IPS-20b (cell line): ENCODE results near the gene OR51L1.

ENCODE experiments used
- H3K27ac ChIP-seq: one replicate; pipeline ENCODE4 v1.5.1; 2013; ENCODE audit warnings: low read length
- H3K27me3 ChIP-seq: 2 replicates; pipeline ENCODE4 v1.6.1; 2013; ENCODE audit warnings: mild to moderate bottlenecking, low read length, inconsistent platforms; ENCODE audit not compliant: insufficient read depth
- H3K36me3 ChIP-seq: 2 replicates; pipeline ENCODE4 v1.6.1; 2013; ENCODE audit warnings: low read depth, mild to moderate bottlenecking, inconsistent platforms, low read length, moderate library complexity; ENCODE audit not compliant: insufficient read depth
- H3K4me1 ChIP-seq: 2 replicates; pipeline ENCODE4 v1.6.1; 2013; ENCODE audit warnings: mild to moderate bottlenecking, control low read depth, inconsistent platforms, low read length, moderate library complexity; ENCODE audit not compliant: insufficient read depth
- H3K4me3 ChIP-seq: 2 replicates; pipeline ENCODE4 v1.5.1; 2013; ENCODE audit warnings: mild to moderate bottlenecking, low read length, inconsistent platforms
- H3K9ac ChIP-seq: 2 replicates; pipeline ENCODE4 v1.6.1; 2013; ENCODE audit warnings: low read depth, mild to moderate bottlenecking, inconsistent platforms, low read length, moderate library complexity
- H3K9me3 ChIP-seq: 2 replicates; pipeline ENCODE4 v1.6.1; 2013; ENCODE audit warnings: mild to moderate bottlenecking, low read depth, low read length, inconsistent platforms; ENCODE audit not compliant: insufficient read depth

The OR51L1 gene

DNA sequence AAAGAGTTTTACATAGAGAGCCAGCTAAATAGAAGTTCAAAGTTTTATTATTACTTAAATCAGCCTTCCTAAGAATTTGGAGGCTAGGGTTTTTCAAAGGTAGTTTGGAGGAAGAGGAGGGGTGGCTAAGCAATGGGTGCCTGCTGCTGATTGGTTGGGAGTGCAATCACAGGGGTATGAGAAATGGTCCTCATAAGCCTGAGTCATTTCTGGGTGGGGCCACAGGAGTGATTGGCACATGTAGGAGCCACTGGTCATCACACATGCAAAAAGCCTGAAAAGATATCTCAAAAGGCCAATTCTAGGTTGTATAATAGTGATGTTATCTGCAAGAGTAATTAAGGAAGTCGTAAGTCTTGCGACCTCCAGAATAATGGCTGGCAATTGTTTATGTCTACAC lies 12.9 kb downstream of the OR51L1 start:
- Histone ChIP-seq H3K36me3 (no peaks in the 10 kb centered on the region), H3K4me3 (no peak overlapping the region), H3K4me1 (no peaks in the 10 kb centered on the region; the same call in 1 of the 2 replicates), H3K27ac (no peak overlapping the region), H3K27me3 (no peaks in the 10 kb centered on the region), H3K9ac (no peak overlapping the region), H3K9me3 (no peaks in the 10 kb centered on the region)

DNA sequence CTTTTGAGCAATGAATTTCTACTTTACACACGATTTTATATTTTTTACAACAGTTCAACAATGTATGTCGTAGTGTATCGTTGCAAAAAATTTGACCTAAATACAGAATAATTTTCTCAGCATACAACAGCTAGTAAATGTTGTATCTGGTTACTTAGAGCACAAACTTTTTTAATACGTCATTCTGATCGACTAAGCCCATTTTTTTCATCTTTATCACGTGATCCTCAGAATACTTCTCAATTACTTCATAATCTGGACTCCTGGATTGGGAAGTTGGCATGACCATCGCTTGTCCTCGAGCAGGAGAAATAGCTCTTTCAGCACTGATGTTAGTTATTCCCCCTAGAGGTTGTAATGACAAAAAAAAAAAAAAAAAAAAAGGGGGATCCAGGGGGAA lies 16.6 kb downstream of the OR51L1 start:
- Histone ChIP-seq H3K9me3 (no peaks in the 10 kb centered on the region), H3K9ac (no peak overlapping the region), H3K27me3 (no peaks in the 10 kb centered on the region), H3K4me1 (no peaks in the 10 kb centered on the region), H3K27ac (no peak overlapping the region), H3K4me3 (no peak overlapping the region), H3K36me3 (no peaks in the 10 kb centered on the region)

DNA sequence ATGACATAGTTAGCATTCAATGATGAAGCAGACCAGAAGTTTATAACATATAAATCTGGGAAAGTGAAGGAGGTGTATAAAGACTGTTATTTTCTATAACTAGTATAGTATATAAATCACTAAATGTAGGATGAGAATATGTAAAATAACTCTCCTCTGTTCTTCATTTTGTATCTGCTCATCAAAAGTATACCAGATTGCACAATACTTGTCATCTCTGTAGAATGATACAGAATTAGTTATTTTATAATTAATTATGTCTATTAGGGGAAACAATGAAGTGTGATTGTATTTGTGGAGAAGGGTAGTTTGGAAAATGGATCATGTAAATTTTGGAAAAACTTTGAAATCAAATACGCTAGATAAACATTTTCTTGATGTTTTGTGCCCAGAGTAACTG lies 18.4 kb downstream of the OR51L1 start:
- H3K27ac ChIP-seq = no peak overlapping the region
- no peak overlapping the region for H3K4me3 ChIP-seq
- H3K4me1 ChIP-seq = no peaks in the 10 kb centered on the region
- H3K27me3 ChIP-seq = no peaks in the 10 kb centered on the region
- H3K9ac ChIP-seq = no peak overlapping the region
- no peaks in the 10 kb centered on the region for H3K9me3 ChIP-seq
- H3K36me3 ChIP-seq = no peaks in the 10 kb centered on the region

DNA sequence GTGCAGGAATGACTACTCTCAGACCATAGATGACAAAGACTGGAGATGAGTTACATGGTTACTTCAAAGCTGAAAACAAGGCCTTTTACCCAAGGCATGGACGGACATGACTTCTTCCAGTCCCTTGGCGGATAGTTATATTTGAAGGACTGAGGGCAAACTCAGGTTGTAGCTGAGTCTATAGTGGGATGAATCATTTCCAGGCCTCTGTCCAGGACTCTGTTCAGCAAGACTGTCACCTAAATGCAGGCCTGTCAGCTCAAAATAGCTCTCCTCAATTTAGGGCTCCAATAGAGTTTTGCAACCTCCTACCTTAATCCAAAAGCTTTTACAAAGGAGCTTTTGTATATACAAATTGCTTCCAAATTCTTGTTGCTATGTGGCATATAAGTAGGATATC lies 27.3 kb downstream of the OR51L1 start:
- Histone ChIP-seq H3K27me3 (no peaks in the 10 kb centered on the region), H3K9ac (no peak overlapping the region), H3K36me3 (no peaks in the 10 kb centered on the region), H3K4me1 (no peaks in the 10 kb centered on the region), H3K9me3 (peaks cover 12% of the 10 kb centered on the region), H3K27ac (no peak overlapping the region), H3K4me3 (no peak overlapping the region)

DNA sequence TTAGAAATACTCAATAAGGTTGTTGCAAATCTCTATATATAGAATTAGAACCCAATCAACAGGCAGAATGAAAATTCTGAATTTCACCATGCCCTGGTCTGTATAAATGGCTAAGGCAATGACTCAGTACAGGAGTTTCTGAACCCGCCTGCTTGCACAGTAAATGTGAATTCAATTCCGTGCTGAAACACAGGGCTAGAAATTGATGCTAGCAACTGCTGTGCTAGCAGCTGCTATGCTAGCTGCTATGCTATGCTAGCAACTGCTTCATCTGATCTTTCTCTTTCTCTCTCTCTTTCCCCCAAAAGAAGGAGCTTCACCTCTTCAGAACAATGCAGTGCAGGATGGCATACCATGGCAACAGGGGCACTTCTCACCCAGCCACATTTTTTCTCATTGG lies 42.0 kb downstream of the OR51L1 start:
- Histone ChIP-seq H3K9me3 (no peaks in the 10 kb centered on the region), H3K4me3 (no peak overlapping the region), H3K4me1 (no peaks in the 10 kb centered on the region), H3K36me3 (no peaks in the 10 kb centered on the region), H3K27ac (no peak overlapping the region), H3K9ac (no peak overlapping the region), H3K27me3 (no peaks in the 10 kb centered on the region)

DNA sequence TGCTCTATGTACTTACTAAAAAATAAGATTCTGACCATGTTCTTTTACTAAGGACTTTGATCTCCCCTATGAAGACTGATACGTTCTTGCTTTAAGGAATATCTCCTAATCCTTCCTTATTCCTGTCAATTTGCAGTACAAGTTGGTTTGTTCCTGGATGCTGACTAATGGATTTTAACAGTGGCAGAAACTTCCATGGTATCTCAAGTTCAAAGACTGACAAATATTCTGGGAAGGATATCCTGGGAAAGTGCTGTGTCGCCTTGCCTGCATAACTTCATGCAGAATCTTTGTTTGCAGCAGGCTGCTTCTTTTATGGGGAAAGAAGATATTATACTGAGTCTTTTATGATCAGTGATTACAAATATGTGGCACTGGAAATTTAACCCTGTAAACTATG lies 43.3 kb downstream of the OR51L1 start:
- Histone ChIP-seq H3K27me3 (no peaks in the 10 kb centered on the region), H3K27ac (no peak overlapping the region), H3K4me3 (no peak overlapping the region), H3K4me1 (no peaks in the 10 kb centered on the region), H3K36me3 (no peaks in the 10 kb centered on the region), H3K9me3 (no peaks in the 10 kb centered on the region), H3K9ac (no peak overlapping the region)

DNA sequence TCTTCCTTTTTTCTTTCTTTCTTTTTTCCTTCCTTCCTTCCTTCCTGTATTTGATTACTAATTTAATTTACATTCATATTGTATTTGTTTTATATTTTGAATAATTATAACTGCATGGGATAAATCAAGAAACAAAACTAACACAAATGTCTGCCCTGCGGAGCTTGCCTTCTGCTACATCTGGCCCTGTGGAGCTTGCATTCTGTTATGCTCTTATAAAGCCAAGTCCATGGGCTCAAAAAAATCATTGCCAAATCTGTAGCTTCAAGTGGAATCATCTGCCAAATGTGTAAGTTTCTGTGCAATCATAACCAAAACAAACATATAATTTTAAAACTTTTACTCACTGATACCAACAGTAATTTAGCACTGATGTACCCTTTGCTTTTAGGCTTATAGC lies 43.7 kb downstream of the OR51L1 start:
- Histone ChIP-seq H3K27me3 (no peaks in the 10 kb centered on the region), H3K4me1 (no peaks in the 10 kb centered on the region), H3K4me3 (no peak overlapping the region), H3K9ac (no peak overlapping the region), H3K9me3 (no peaks in the 10 kb centered on the region), H3K27ac (no peak overlapping the region), H3K36me3 (no peaks in the 10 kb centered on the region)

DNA sequence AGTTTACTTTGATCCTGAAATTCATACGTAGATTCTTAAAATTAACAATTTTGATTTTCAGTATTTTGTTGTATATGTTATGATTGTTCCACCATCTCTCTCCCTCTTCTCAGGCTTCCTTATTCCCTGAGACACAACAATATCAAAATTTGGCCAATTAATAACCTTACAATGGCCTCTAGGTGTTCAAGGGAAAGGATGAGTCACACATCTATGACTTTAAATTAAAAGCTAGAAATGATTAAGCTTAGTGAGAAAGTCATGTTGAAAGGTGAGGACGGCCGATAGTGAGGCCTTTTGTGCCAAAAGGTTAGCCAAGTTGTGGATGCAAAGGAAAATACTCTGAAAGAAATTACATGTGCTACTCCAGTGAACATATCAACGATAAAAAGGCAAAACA lies 46.2 kb downstream of the OR51L1 start:
- no peaks in the 10 kb centered on the region for H3K9me3 ChIP-seq
- H3K9ac ChIP-seq = no peak overlapping the region
- H3K27me3 ChIP-seq = no peaks in the 10 kb centered on the region
- H3K4me3 ChIP-seq = no peak overlapping the region
- H3K36me3 ChIP-seq = no peaks in the 10 kb centered on the region
- H3K4me1 ChIP-seq = no peaks in the 10 kb centered on the region
- no peak overlapping the region for H3K27ac ChIP-seq

DNA sequence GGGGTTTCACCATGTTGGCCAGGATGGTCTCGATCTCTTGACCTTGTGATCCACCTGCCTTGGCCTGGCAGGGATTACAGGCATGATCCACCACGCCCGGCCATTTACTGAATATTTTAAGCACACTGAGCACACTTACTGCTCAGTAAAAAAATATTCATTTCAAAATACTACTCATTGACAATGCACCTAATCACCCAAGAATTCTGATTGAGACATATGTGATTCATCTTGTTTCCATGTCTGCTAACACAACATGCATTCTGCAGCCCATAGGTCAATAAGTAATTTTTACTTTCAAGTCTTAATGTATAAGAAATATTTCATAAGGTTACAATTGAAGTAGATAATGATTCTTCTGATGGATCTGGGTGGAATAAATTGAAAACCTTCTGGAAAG lies 47.4 kb downstream of the OR51L1 start:
- no peak overlapping the region for H3K27ac ChIP-seq
- no peaks in the 10 kb centered on the region for H3K36me3 ChIP-seq
- H3K4me1 ChIP-seq = no peaks in the 10 kb centered on the region
- H3K9me3 ChIP-seq = no peaks in the 10 kb centered on the region
- no peak overlapping the region for H3K9ac ChIP-seq
- no peaks in the 10 kb centered on the region for H3K27me3 ChIP-seq
- H3K4me3 ChIP-seq = no peak overlapping the region

DNA sequence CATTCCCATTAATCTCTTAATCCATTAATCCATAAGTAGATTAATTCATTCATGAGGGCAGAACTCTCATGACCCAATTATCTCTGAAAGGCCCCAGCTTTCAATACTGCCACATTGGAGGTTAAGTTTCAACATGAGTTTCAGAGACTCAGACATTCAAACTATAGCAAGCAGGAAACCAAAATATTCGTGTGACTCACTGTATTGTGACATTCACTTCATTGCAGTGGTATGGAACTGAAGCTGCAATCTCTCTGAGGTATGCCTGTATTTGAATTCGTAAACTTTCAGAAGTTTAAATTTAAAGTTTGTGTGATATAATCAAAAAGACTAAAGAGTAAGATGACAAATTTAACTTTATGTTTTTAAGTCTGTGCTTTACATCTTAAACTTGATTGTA lies 48.7 kb downstream of the OR51L1 start:
- no peaks in the 10 kb centered on the region for H3K36me3 ChIP-seq
- H3K9me3 ChIP-seq = no peaks in the 10 kb centered on the region
- H3K4me1 ChIP-seq = no peaks in the 10 kb centered on the region
- H3K27me3 ChIP-seq = no peaks in the 10 kb centered on the region
- H3K9ac ChIP-seq = no peak overlapping the region
- no peak overlapping the region for H3K4me3 ChIP-seq
- no peak overlapping the region for H3K27ac ChIP-seq

DNA sequence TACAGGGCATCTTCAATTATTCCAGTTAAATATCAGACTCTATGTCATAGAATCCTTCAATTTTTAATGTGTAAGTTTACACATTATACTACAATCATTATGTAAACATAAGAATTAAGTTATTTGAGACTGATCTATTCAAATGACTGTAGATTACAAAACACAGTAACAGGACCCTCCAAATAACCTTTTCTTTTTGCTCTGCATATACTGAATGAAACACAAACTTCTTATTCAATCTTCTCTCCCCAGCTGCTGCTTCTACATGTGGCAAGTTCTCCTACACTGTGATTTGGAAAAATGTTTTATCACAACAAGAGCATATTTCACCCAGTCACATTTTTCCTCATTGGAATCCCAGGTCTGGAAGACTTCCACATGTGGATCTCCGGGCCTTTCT lies 51.6 kb downstream of the OR51L1 start, which contains the start of gene OR52J3:
TSS of gene OR52J3 (plus strand) at position 301 of the 400 bp plus-strand sequence. CDS start at position 301, 0 bp downstream.
- Histone ChIP-seq H3K36me3 (no peaks in the 10 kb centered on the region), H3K9ac (no peak within 1 kb of the TSS), H3K27me3 (no peaks in the 10 kb centered on the region), H3K9me3 (no peaks in the 10 kb centered on the region), H3K4me1 (no peaks in the 10 kb centered on the region), H3K27ac (no peak within 1 kb of the TSS), H3K4me3 (no peak within 1 kb of the TSS)

DNA sequence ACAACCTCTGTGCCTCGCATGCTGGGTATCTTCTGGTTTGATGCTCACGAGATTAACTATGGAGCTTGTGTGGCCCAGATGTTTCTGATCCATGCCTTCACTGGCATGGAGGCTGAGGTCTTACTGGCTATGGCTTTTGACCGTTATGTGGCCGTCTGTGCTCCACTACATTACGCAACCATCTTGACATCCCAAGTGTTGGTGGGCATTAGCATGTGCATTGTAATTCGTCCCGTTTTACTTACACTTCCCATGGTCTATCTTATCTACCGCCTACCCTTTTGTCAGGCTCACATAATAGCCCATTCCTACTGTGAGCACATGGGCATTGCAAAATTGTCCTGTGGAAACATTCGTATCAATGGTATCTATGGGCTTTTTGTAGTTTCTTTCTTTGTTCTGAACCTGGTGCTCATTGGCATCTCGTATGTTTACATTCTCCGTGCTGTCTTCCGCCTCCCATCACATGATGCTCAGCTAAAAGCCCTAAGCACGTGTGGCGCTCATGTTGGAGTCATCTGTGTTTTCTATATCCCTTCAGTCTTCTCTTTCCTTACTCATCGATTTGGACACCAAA lies 52.2 kb downstream of the OR51L1 start:
- Histone ChIP-seq H3K9me3 (no peaks in the 10 kb centered on the region), H3K36me3 (no peaks in the 10 kb centered on the region), H3K4me1 (no peaks in the 10 kb centered on the region), H3K4me3 (no peak overlapping the region), H3K27ac (no peak overlapping the region), H3K27me3 (no peaks in the 10 kb centered on the region), H3K9ac (no peak overlapping the region)
